HL-60 (cell line): ENCODE measurements around the gene PLPP7.

ENCODE experiments used
- POLR2AphosphoS5 ChIP-seq: IDR thresholded peaks from 2 replicates; pipeline ENCODE4 v1.6.1; 2012; ENCODE audit warnings: low read depth
- TF ChIP-seq, protein P1 (sequence below): IDR thresholded peaks from one replicate; pipeline ENCODE4 v1.5.1; 2011; ENCODE audit warnings: low read length, control low read depth, inconsistent platforms; ENCODE audit not compliant: insufficient read depth
- TF ChIP-seq, protein P2 (sequence below): IDR thresholded peaks from 2 replicates; pipeline ENCODE4 v1.6.1; 2012; ENCODE audit warnings: low read depth; ENCODE audit not compliant: insufficient replicate concordance

DNA sequence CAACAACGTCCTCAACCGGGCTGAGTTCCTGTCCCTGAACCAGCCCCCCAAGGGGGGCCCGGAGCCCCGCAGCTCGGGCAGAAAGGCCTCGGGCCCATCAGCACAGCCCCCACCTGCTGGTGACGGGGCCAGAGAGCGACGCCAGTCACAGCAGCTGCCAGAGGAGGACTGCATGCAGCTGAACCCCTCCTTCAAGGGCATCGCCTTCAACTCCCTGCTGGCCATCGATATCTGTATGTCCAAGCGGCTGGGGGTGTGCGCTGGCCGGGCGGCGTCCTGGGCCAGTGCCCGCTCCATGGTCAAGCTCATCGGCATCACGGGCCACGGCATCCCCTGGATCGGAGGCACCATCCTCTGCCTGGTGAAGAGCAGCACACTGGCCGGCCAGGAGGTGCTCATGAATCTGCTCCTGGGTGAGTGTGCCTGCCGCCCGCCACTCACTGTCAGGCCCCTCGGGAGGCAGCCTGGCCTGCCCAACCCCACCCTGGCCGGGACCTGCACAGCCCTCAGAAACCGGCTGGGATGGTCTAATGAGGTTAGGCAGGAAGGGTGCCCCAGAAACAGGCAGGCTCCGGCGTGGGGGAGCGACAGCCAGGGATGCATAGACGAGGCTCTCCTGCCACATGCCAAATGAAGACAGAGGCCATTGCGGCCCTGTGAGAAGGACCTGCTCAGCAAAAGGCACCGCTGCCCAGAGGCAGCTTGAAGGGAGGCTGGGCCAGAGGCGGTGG lies 678 bp downstream of the PLPP7 start:
- TF ChIP-seq, protein P1, sequence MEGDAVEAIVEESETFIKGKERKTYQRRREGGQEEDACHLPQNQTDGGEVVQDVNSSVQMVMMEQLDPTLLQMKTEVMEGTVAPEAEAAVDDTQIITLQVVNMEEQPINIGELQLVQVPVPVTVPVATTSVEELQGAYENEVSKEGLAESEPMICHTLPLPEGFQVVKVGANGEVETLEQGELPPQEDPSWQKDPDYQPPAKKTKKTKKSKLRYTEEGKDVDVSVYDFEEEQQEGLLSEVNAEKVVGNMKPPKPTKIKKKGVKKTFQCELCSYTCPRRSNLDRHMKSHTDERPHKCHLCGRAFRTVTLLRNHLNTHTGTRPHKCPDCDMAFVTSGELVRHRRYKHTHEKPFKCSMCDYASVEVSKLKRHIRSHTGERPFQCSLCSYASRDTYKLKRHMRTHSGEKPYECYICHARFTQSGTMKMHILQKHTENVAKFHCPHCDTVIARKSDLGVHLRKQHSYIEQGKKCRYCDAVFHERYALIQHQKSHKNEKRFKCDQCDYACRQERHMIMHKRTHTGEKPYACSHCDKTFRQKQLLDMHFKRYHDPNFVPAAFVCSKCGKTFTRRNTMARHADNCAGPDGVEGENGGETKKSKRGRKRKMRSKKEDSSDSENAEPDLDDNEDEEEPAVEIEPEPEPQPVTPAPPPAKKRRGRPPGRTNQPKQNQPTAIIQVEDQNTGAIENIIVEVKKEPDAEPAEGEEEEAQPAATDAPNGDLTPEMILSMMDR, result no peak
- TF ChIP-seq, protein P2, sequence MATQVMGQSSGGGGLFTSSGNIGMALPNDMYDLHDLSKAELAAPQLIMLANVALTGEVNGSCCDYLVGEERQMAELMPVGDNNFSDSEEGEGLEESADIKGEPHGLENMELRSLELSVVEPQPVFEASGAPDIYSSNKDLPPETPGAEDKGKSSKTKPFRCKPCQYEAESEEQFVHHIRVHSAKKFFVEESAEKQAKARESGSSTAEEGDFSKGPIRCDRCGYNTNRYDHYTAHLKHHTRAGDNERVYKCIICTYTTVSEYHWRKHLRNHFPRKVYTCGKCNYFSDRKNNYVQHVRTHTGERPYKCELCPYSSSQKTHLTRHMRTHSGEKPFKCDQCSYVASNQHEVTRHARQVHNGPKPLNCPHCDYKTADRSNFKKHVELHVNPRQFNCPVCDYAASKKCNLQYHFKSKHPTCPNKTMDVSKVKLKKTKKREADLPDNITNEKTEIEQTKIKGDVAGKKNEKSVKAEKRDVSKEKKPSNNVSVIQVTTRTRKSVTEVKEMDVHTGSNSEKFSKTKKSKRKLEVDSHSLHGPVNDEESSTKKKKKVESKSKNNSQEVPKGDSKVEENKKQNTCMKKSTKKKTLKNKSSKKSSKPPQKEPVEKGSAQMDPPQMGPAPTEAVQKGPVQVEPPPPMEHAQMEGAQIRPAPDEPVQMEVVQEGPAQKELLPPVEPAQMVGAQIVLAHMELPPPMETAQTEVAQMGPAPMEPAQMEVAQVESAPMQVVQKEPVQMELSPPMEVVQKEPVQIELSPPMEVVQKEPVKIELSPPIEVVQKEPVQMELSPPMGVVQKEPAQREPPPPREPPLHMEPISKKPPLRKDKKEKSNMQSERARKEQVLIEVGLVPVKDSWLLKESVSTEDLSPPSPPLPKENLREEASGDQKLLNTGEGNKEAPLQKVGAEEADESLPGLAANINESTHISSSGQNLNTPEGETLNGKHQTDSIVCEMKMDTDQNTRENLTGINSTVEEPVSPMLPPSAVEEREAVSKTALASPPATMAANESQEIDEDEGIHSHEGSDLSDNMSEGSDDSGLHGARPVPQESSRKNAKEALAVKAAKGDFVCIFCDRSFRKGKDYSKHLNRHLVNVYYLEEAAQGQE, result no peak
- no peak for TF ChIP-seq POLR2AphosphoS5
